Measurements from ENCODE around the gene GPATCH11.
A peak's percentile ranks its signal among the peaks of the same experiment; 100 is the strongest.

GPATCH11 gene

DNA sequence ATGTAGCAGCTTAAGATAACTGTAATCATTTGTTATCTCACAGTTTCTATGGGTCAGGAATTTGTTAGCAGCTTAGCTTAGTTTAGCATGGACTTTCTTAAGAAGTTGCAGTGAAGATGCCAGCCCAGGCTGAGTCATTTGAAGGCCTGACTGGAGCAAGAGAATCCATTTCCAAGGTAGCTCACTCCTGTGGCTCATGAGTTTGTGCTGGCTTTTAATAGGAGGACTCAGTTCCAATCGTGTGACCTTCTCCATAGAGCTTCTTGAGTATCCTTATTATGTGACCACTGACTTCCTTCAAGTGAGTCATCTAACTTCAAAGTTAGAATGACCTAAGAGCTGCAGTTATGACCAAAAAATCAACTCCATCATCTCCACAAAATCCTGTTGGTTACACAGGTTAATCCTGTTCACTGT is 1.4 kb downstream of the GPATCH11 start:
- peaks cover 41% of the 10 kb centered on the region for H3K79me2 ChIP-seq (ENCODE audit: insufficient read depth, low read length)
- H3K4me3 ChIP-seq (ENCODE audit: low read depth in 1 of 2, low read length in 2 of 2): peak overlapping the region in 1 of 2 experiments; percentile 83; a peak in 2 of 4 replicates
- H4K20me1 ChIP-seq (ENCODE audit: insufficient read depth, low read length): no peaks in the 10 kb centered on the region
- H3K4me1 ChIP-seq (ENCODE audit: insufficient read depth, low read length): peaks cover 45% of the 10 kb centered on the region
- no peak overlapping the region for H3K27ac ChIP-seq (ENCODE audit: low read length)
- no peak overlapping the region for H3K9ac ChIP-seq (ENCODE audit: low read depth, low read length)
- peaks cover 30% of the 10 kb centered on the region; the same call in 1 of the 2 replicates for H3K36me3 ChIP-seq (ENCODE audit: insufficient read depth, low read length)
- DNase-seq: no peak
- TF ChIP-seq, protein P1, sequence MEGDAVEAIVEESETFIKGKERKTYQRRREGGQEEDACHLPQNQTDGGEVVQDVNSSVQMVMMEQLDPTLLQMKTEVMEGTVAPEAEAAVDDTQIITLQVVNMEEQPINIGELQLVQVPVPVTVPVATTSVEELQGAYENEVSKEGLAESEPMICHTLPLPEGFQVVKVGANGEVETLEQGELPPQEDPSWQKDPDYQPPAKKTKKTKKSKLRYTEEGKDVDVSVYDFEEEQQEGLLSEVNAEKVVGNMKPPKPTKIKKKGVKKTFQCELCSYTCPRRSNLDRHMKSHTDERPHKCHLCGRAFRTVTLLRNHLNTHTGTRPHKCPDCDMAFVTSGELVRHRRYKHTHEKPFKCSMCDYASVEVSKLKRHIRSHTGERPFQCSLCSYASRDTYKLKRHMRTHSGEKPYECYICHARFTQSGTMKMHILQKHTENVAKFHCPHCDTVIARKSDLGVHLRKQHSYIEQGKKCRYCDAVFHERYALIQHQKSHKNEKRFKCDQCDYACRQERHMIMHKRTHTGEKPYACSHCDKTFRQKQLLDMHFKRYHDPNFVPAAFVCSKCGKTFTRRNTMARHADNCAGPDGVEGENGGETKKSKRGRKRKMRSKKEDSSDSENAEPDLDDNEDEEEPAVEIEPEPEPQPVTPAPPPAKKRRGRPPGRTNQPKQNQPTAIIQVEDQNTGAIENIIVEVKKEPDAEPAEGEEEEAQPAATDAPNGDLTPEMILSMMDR (IDR thresholded peaks at IDR 0.05; ENCODE audit: borderline replicate concordance, extremely low read depth, low read length, poor library complexity, severe bottlenecking): no peak
- TF ChIP-seq EZH2 (IDR thresholded peaks at IDR 0.05; ENCODE audit: borderline replicate concordance, low read depth, low read length, severe bottlenecking): no peak
- no peak for ATAC-seq (ENCODE audit: insufficient read depth, low read depth)
- no peak overlapping the region for H2AFZ ChIP-seq (ENCODE audit: low read depth, low read length)
- no peaks in the 10 kb centered on the region for H3K27me3 ChIP-seq (ENCODE audit: insufficient read depth, low read length, poor library complexity)
- H3K4me2 ChIP-seq (ENCODE audit: insufficient read depth, low read length): peak overlapping the region; percentile 79
- no peaks in the 10 kb centered on the region for H3K9me3 ChIP-seq (ENCODE audit: insufficient read depth, low read length, severe bottlenecking)

- Histone ChIP-seq H3K27me3 (ENCODE audit: insufficient read depth, low read length, poor library complexity) (no peaks in the 10 kb centered on the region), H3K9me3 (ENCODE audit: insufficient read depth, low read length, severe bottlenecking) (no peaks in the 10 kb centered on the region), H4K20me1 (ENCODE audit: insufficient read depth, low read length) (no peaks in the 10 kb centered on the region), H3K4me2 (ENCODE audit: insufficient read depth, low read length) (no peak overlapping the region), H3K79me2 (ENCODE audit: insufficient read depth, low read length) (peaks cover 21% of the 10 kb centered on the region), H3K4me3 (ENCODE audit: low read depth in 1 of 2, low read length in 2 of 2) (no peak overlapping the region), H3K9ac (ENCODE audit: low read depth, low read length) (no peak overlapping the region), H3K27ac (ENCODE audit: low read length) (no peak overlapping the region), H3K4me1 (ENCODE audit: insufficient read depth, low read length) (peaks cover 12% of the 10 kb centered on the region), H2AFZ (ENCODE audit: low read depth, low read length) (no peak overlapping the region), H3K36me3 (ENCODE audit: insufficient read depth, low read length) (peaks cover 53% of the 10 kb centered on the region)
- no peak for TF ChIP-seq EZH2 (IDR thresholded peaks at IDR 0.05; ENCODE audit: borderline replicate concordance, low read depth, low read length, severe bottlenecking)
- TF ChIP-seq, protein P1 (IDR thresholded peaks at IDR 0.05; ENCODE audit: borderline replicate concordance, extremely low read depth, low read length, poor library complexity, severe bottlenecking): no peak
- no peak for DNase-seq
- ATAC-seq (ENCODE audit: insufficient read depth, low read depth): no peak
These were observed 5.7 kb downstream of the GPATCH11 start for GRCh38 chr2:37090019-37090477.

DNA sequence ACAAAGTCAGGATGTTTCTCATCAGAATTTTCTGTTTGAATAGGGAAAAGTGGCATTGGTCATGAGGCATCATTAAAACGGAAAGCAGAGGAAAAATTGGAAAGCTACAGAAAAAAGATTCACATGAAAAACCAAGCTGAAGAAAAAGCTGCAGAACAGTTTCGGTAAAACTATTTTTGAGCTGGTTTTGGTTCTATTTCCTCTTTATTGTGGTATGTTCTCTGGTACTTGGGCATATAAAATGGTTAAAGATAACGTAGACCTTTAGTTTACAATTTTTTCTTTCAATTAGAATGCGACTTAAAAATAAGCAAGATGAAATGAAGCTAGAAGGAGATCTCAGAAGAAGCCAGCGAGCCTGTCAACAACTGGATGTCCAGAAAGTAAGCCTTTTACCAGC is 7.6 kb downstream of the GPATCH11 start:
- Histone ChIP-seq H4K20me1 (ENCODE audit: insufficient read depth, low read length) (no peaks in the 10 kb centered on the region), H3K4me1 (ENCODE audit: insufficient read depth, low read length) (no peaks in the 10 kb centered on the region), H3K27ac (ENCODE audit: low read length) (no peak overlapping the region), H3K36me3 (ENCODE audit: insufficient read depth, low read length) (peaks cover 69% of the 10 kb centered on the region), H3K9ac (ENCODE audit: low read depth, low read length) (no peak overlapping the region), H3K9me3 (ENCODE audit: insufficient read depth, low read length, severe bottlenecking) (no peaks in the 10 kb centered on the region), H3K4me2 (ENCODE audit: insufficient read depth, low read length) (no peak overlapping the region), H3K27me3 (ENCODE audit: insufficient read depth, low read length, poor library complexity) (no peaks in the 10 kb centered on the region), H3K79me2 (ENCODE audit: insufficient read depth, low read length) (peaks cover 9% of the 10 kb centered on the region; the same call in 1 of the 2 replicates), H3K4me3 (ENCODE audit: low read depth in 1 of 2, low read length in 2 of 2) (no peak overlapping the region), H2AFZ (ENCODE audit: low read depth, low read length) (no peak overlapping the region)
- DNase-seq (no peak), ATAC-seq (ENCODE audit: insufficient read depth, low read depth) (no peak)
- TF ChIP-seq EZH2 (IDR thresholded peaks at IDR 0.05; ENCODE audit: borderline replicate concordance, low read depth, low read length, severe bottlenecking): no peak
- TF ChIP-seq, protein P1 (IDR thresholded peaks at IDR 0.05; ENCODE audit: borderline replicate concordance, extremely low read depth, low read length, poor library complexity, severe bottlenecking): no peak
